ENCODE results near the gene TRAF3IP3. TPM values are rescaled to one million over a fixed set of nuclear protein-coding genes. Genes with fewer than 3 reads are reported as not detected.
"Not testable (repeated sequence)": the region's sequence is repeated elsewhere in the genome, so short reads cannot be mapped to it uniquely, and the experiment has no call there.

The TRAF3IP3 gene
- total RNA-seq, 4 donors from 2014 or later: 1.6 to 3.1 (median 2.0) TPM; not detected in 1

GRCh38 chr1:209786146-209786545, 30.3 kb downstream of the TRAF3IP3 start:
- Histone ChIP-seq H3K9me3 (no peaks in the 10 kb centered on the region), H3K4me3 (no peak overlapping the region), H3K27ac (peak overlapping the region; percentile 75), H3K4me1 (peaks cover 57% of the 10 kb centered on the region), H3K27me3 (peaks cover 3% of the 10 kb centered on the region), H3K36me3 (peaks cover 19% of the 10 kb centered on the region)
- TF ChIP-seq EP300 (IDR thresholded peaks at IDR 0.05): no peak
- TF ChIP-seq POLR2A (IDR thresholded peaks at IDR 0.05): no peak
- no peak for TF ChIP-seq POLR2AphosphoS5 (IDR thresholded peaks at IDR 0.05)
- no peak for TF ChIP-seq CTCF (IDR thresholded peaks at IDR 0.05)
- DNase-seq (ENCODE audit: low spot score in 2 of 2): no peak
- 49% methylated on average over 4 of the region's 4 CpGs for WGBS

- Histone ChIP-seq H3K27ac (peak overlapping the region; percentile 75), H3K27me3 (peaks cover 6% of the 10 kb centered on the region), H3K4me3 (no peak overlapping the region), H3K4me1 (peaks cover 61% of the 10 kb centered on the region), H3K36me3 (peaks cover 22% of the 10 kb centered on the region), H3K9me3 (no peaks in the 10 kb centered on the region)
- TF ChIP-seq POLR2A (IDR thresholded peaks at IDR 0.05) (no peak), POLR2AphosphoS5 (IDR thresholded peaks at IDR 0.05) (peak in 1 of 3 donors; percentile 29)
- DNase-seq (ENCODE audit: low spot score in 2 of 2): no peak
- 28% methylated on average over 2 of the region's 2 CpGs for WGBS
These were observed 31.7 kb downstream of the TRAF3IP3 start for GRCh38 chr1:209787551-209787950.

- peaks cover 28% of the 10 kb centered on the region for H3K36me3 ChIP-seq
- no peak for DNase-seq (ENCODE audit: low spot score in 2 of 2)
- TF ChIP-seq POLR2A (IDR thresholded peaks at IDR 0.05): no peak
- no peak for TF ChIP-seq EP300 (IDR thresholded peaks at IDR 0.05)
- no peak for TF ChIP-seq CTCF (IDR thresholded peaks at IDR 0.05)
- TF ChIP-seq POLR2AphosphoS5 (IDR thresholded peaks at IDR 0.05): no peak
- H3K9me3 ChIP-seq: no peaks in the 10 kb centered on the region
- no peak overlapping the region for H3K4me3 ChIP-seq
- H3K27ac ChIP-seq: peak overlapping the region; percentile 75
- H3K27me3 ChIP-seq: peaks cover 6% of the 10 kb centered on the region
- 88% methylated on average over 1 of the region's 1 CpG for WGBS
- H3K4me1 ChIP-seq: peaks cover 48% of the 10 kb centered on the region
These were observed 33.4 kb downstream of the TRAF3IP3 start for GRCh38 chr1:209789245-209789644.

GRCh38 chr1:209790286-209791193, 34.7 kb downstream of the TRAF3IP3 start:
- Histone ChIP-seq H3K27ac (no peak overlapping the region), H3K9me3 (no peaks in the 10 kb centered on the region), H3K36me3 (peaks cover 38% of the 10 kb centered on the region), H3K4me3 (no peak overlapping the region), H3K4me1 (peaks cover 38% of the 10 kb centered on the region), H3K27me3 (peaks cover 6% of the 10 kb centered on the region)
- no peak for DNase-seq (ENCODE audit: low spot score in 2 of 2)
- WGBS: 93% methylated on average over 8 of the region's 10 CpGs
- TF ChIP-seq EP300 (IDR thresholded peaks at IDR 0.05): no peak
- no peak for TF ChIP-seq CTCF (IDR thresholded peaks at IDR 0.05)
- no peak for TF ChIP-seq POLR2A (IDR thresholded peaks at IDR 0.05)
- no peak for TF ChIP-seq POLR2AphosphoS5 (IDR thresholded peaks at IDR 0.05)

- DNase-seq (ENCODE audit: low spot score in 2 of 2): no peak
- no peak for TF ChIP-seq CTCF (IDR thresholded peaks at IDR 0.05)
- no peak for TF ChIP-seq EP300 (IDR thresholded peaks at IDR 0.05)
- TF ChIP-seq POLR2AphosphoS5 (IDR thresholded peaks at IDR 0.05): no peak
- no peak for TF ChIP-seq POLR2A (IDR thresholded peaks at IDR 0.05)
- Histone ChIP-seq H3K27me3 (peaks cover 6% of the 10 kb centered on the region), H3K36me3 (peaks cover 38% of the 10 kb centered on the region), H3K9me3 (no peaks in the 10 kb centered on the region), H3K4me1 (peaks cover 24% of the 10 kb centered on the region), H3K27ac (no peak overlapping the region), H3K4me3 (no peak overlapping the region)
- 48% methylated on average over 1 of the region's 1 CpG for WGBS
These were observed 36.1 kb downstream of the TRAF3IP3 start for GRCh38 chr1:209791920-209792319.

GRCh38 chr1:209793711-209794110, 37.9 kb downstream of the TRAF3IP3 start:
- peaks cover 19% of the 10 kb centered on the region for H3K4me1 ChIP-seq
- not testable (repeated sequence) for H3K27me3 ChIP-seq; DNase-seq (ENCODE audit: low spot score in 2 of 2); H3K27ac ChIP-seq; H3K4me3 ChIP-seq; H3K9me3 ChIP-seq
- H3K36me3 ChIP-seq: peaks cover 33% of the 10 kb centered on the region
- 89% methylated on average over 3 of the region's 3 CpGs for WGBS
